GM03348 (cell line): Measurements from ENCODE around the gene ZDHHC14.
A peak's percentile ranks its signal among the peaks of the same experiment; 100 is the strongest.

Source experiments
- DNase-seq: peaks from one replicate; pipeline ENCODE4 v3.0.0; 2012; ENCODE audit warnings: low spot score

The ZDHHC14 gene

GRCh38 chr6:157493173-157493572, 112.2 kb downstream of the ZDHHC14 start:
- no peak for DNase-seq

- DNase-seq = no peak
Observed at GRCh38 chr6:157493576-157493975, 112.6 kb downstream of the ZDHHC14 start.

GRCh38 chr6:157494132-157494710, 113.2 kb downstream of the ZDHHC14 start:
- DNase-seq = peak; percentile 20

- no peak for DNase-seq
Observed at GRCh38 chr6:157496534-157497095, 115.6 kb downstream of the ZDHHC14 start.

- no peak for DNase-seq
Observed at GRCh38 chr6:157497579-157497978, 116.6 kb downstream of the ZDHHC14 start.

- no peak for DNase-seq
Observed at GRCh38 chr6:157498817-157499216, 117.8 kb downstream of the ZDHHC14 start.

GRCh38 chr6:157500022-157500421, 119.0 kb downstream of the ZDHHC14 start:
- no peak for DNase-seq

- DNase-seq = no peak
Observed at GRCh38 chr6:157503018-157503747, 122.2 kb downstream of the ZDHHC14 start.

GRCh38 chr6:157505912-157506491, 125.0 kb downstream of the ZDHHC14 start:
- no peak for DNase-seq

GRCh38 chr6:157510323-157511188, 129.6 kb downstream of the ZDHHC14 start:
- no peak for DNase-seq

GRCh38 chr6:157511682-157512381, 130.8 kb downstream of the ZDHHC14 start:
- DNase-seq = no peak

- no peak for DNase-seq
Observed at GRCh38 chr6:157512382-157512682, 131.3 kb downstream of the ZDHHC14 start.

GRCh38 chr6:157513004-157513603, 132.1 kb downstream of the ZDHHC14 start:
- DNase-seq = no peak

- DNase-seq = no peak
Observed at GRCh38 chr6:157513619-157514485, 132.9 kb downstream of the ZDHHC14 start.

- peak; percentile 55 for DNase-seq
Observed at GRCh38 chr6:157514659-157515496, 133.9 kb downstream of the ZDHHC14 start.

GRCh38 chr6:157516319-157517026, 135.5 kb downstream of the ZDHHC14 start:
- no peak for DNase-seq

GRCh38 chr6:157517601-157518359, 136.8 kb downstream of the ZDHHC14 start:
- no peak for DNase-seq
